ENCODE results near the gene ABCC1.
A peak's percentile ranks its signal among the peaks of the same experiment; 100 is the strongest.

ABCC1 gene

GRCh38 chr16:16083421-16084156 lies 134.2 kb downstream of the ABCC1 start:
- Histone ChIP-seq H3K9ac (no peak overlapping the region), H3K9me3 (peaks cover 14% of the 10 kb centered on the region), H3K36me3 (peaks cover 98% of the 10 kb centered on the region), H3K27me3 (no peaks in the 10 kb centered on the region), H4K20me1 (no peaks in the 10 kb centered on the region), H3K4me3 (no peak overlapping the region), H3K27ac (no peak overlapping the region), H3K4me2 (no peak overlapping the region), H3K4me1 (peaks cover 41% of the 10 kb centered on the region)
- no peak for TF ChIP-seq Cebpa-rat (IDR thresholded peaks at IDR 0.05)

GRCh38 chr16:16084874-16085273 lies 135.5 kb downstream of the ABCC1 start:
- no peak overlapping the region for H3K4me3 ChIP-seq
- H3K9me3 ChIP-seq, result peaks cover 14% of the 10 kb centered on the region
- H3K36me3 ChIP-seq, result peaks cover 98% of the 10 kb centered on the region
- H3K9ac ChIP-seq, result no peak overlapping the region
- no peak overlapping the region for H3K4me2 ChIP-seq
- no peak overlapping the region for H3K27ac ChIP-seq
- H3K27me3 ChIP-seq, result no peaks in the 10 kb centered on the region
- H4K20me1 ChIP-seq, result no peaks in the 10 kb centered on the region
- TF ChIP-seq Cebpa-rat (IDR thresholded peaks at IDR 0.05), result no peak
- H3K4me1 ChIP-seq, result peaks cover 47% of the 10 kb centered on the region

- H3K27ac ChIP-seq, result peak overlapping the region; percentile 67
- H3K4me3 ChIP-seq, result no peak overlapping the region
- peaks cover 98% of the 10 kb centered on the region for H3K36me3 ChIP-seq
- H4K20me1 ChIP-seq, result no peaks in the 10 kb centered on the region
- TF ChIP-seq Cebpa-rat (IDR thresholded peaks at IDR 0.05), result no peak
- H3K27me3 ChIP-seq, result no peaks in the 10 kb centered on the region
- peak overlapping the region; percentile 62 for H3K4me2 ChIP-seq
- peak overlapping the region; percentile 22; the same call in 1 of the 2 replicates for H3K9ac ChIP-seq
- H3K9me3 ChIP-seq, result peaks cover 14% of the 10 kb centered on the region
- H3K4me1 ChIP-seq, result peaks cover 67% of the 10 kb centered on the region
Measured at GRCh38 chr16:16086653-16087446, 137.4 kb downstream of the ABCC1 start.

GRCh38 chr16:16090238-16090637 lies 140.8 kb downstream of the ABCC1 start:
- H3K9ac ChIP-seq, result no peak overlapping the region
- H3K27ac ChIP-seq, result peak overlapping the region; percentile 56
- H3K27me3 ChIP-seq, result no peaks in the 10 kb centered on the region
- peaks cover 72% of the 10 kb centered on the region for H3K4me1 ChIP-seq
- peak overlapping the region; percentile 62 for H3K4me2 ChIP-seq
- H3K36me3 ChIP-seq, result peaks cover 95% of the 10 kb centered on the region
- H3K4me3 ChIP-seq, result no peak overlapping the region
- H3K9me3 ChIP-seq, result no peaks in the 10 kb centered on the region
- H4K20me1 ChIP-seq, result 0 out of 2 replicates have a peak, but pooled peaks cover 5% of the 10 kb centered on the region
- no peak for TF ChIP-seq Cebpa-rat (IDR thresholded peaks at IDR 0.05)

- no peak overlapping the region for H3K27ac ChIP-seq
- no peak for TF ChIP-seq Cebpa-rat (IDR thresholded peaks at IDR 0.05)
- peaks cover 95% of the 10 kb centered on the region for H3K36me3 ChIP-seq
Measured at GRCh38 chr16:16092925-16093627, 143.7 kb downstream of the ABCC1 start.

GRCh38 chr16:16093628-16094332 lies 144.4 kb downstream of the ABCC1 start:
- H3K27me3 ChIP-seq, result no peaks in the 10 kb centered on the region
- 0 out of 2 replicates have a peak, but pooled peaks cover 5% of the 10 kb centered on the region for H4K20me1 ChIP-seq
- H3K4me1 ChIP-seq, result peaks cover 56% of the 10 kb centered on the region
- H3K9me3 ChIP-seq, result no peaks in the 10 kb centered on the region
- peaks cover 95% of the 10 kb centered on the region for H3K36me3 ChIP-seq
- no peak overlapping the region for H3K4me2 ChIP-seq
- H3K9ac ChIP-seq, result no peak overlapping the region
- TF ChIP-seq Cebpa-rat (IDR thresholded peaks at IDR 0.05), result no peak
- no peak overlapping the region for H3K27ac ChIP-seq
- no peak overlapping the region for H3K4me3 ChIP-seq

More at GRCh38 chr16:16092925-16093627, 143.7 kb downstream of the ABCC1 start:
- peaks cover 61% of the 10 kb centered on the region for H3K4me1 ChIP-seq
- H3K9me3 ChIP-seq, result no peaks in the 10 kb centered on the region
- no peaks in the 10 kb centered on the region for H3K27me3 ChIP-seq
- H4K20me1 ChIP-seq, result 0 out of 2 replicates have a peak, but pooled peaks cover 5% of the 10 kb centered on the region
- H3K9ac ChIP-seq, result no peak overlapping the region
- no peak overlapping the region for H3K4me3 ChIP-seq
- no peak overlapping the region for H3K4me2 ChIP-seq

GRCh38 chr16:16095646-16096045 lies 146.2 kb downstream of the ABCC1 start:
- no peak for TF ChIP-seq Cebpa-rat (IDR thresholded peaks at IDR 0.05)
- Histone ChIP-seq H3K4me1 (peaks cover 56% of the 10 kb centered on the region), H3K4me2 (peak overlapping the region; percentile 53)

GRCh38 chr16:16096121-16096857 lies 146.9 kb downstream of the ABCC1 start:
- peak overlapping the region; percentile 22; the same call in 1 of the 2 replicates for H3K27ac ChIP-seq

More at GRCh38 chr16:16095646-16096045, 146.2 kb downstream of the ABCC1 start:
- Histone ChIP-seq H3K9ac (peak overlapping the region; percentile 28; the same call in 1 of the 2 replicates), H3K36me3 (peaks cover 95% of the 10 kb centered on the region), H3K9me3 (no peaks in the 10 kb centered on the region), H3K27me3 (no peaks in the 10 kb centered on the region), H3K27ac (0 out of 2 replicates have a peak overlapping the region, but pooled peaks have one; percentile 22), H4K20me1 (0 out of 2 replicates have a peak, but pooled peaks cover 5% of the 10 kb centered on the region), H3K4me3 (no peak overlapping the region)

More at GRCh38 chr16:16096121-16096857, 146.9 kb downstream of the ABCC1 start:
- TF ChIP-seq Cebpa-rat (IDR thresholded peaks at IDR 0.05), result no peak
- H3K36me3 ChIP-seq, result peaks cover 92% of the 10 kb centered on the region
- H3K4me2 ChIP-seq, result peak overlapping the region; percentile 53
- no peaks in the 10 kb centered on the region for H3K27me3 ChIP-seq
- peak overlapping the region; percentile 28; the same call in 1 of the 2 replicates for H3K9ac ChIP-seq
- H4K20me1 ChIP-seq, result 0 out of 2 replicates have a peak, but pooled peaks cover 5% of the 10 kb centered on the region
- no peak overlapping the region for H3K4me3 ChIP-seq
- peaks cover 56% of the 10 kb centered on the region for H3K4me1 ChIP-seq
- H3K9me3 ChIP-seq, result no peaks in the 10 kb centered on the region

Measured in BLaER1 (cell line).